Colon (tissue), 2 donors: ENCODE results near the gene PRKAB2.
"Not testable (repeated sequence)": the region's sequence is repeated elsewhere in the genome, so short reads cannot be mapped to it uniquely, and the experiment has no call there.

Experiments
- FAIRE-seq: peaks from 2 replicates; lab custom pipeline; 2012; peaks lifted over from hg19 to GRCh38; lab: Jason Lieb, UNC
- donor health status: control.
- donor health status: control.

PRKAB2 gene

GRCh38 chr1:147172168-147173016, at the start of gene PRKAB2:
PRKAB2 (minus strand) TSS chr1:147172470; CDS start chr1:147172144, 326 bp downstream.
- no peak for FAIRE-seq

DNA sequence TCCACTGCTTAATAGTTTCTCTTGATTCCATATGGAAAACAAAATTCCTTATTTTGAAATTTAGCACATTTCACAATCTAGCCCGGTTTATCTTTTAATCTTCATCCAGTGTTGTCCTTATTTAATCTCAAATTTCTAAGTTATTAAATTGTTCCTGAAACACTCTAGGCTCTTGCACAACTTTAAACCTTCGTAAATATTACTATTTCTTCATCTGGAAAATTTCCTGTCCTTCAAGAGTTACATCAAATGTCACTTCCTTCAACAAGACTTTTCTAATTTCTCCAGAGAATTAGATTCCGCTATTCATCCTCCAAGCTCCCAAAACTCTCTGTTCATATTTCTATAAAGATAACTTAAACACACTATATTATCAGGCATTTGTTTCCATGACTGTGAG, 46.3 kb upstream of the PRKAB2 start:
- no peak for FAIRE-seq

DNA sequence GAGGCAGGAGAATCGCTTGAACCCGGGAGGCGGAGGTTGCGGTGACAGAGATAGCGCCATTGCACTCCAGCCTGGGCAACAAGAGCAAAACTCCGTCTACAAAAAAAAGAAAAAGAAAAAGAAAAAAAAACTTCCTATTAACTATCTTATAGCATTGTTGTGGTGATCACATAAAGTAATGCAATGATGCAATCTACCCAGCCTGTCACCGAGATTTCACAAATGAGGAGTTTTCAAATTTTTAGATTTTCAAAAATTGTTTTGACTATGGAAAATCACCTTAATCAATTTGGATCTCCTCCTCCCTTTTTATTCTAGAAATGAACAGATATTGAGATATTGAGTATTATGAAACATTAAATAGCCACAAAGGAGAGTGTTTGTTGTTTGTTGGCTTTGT, 44.9 kb upstream of the PRKAB2 start:
- FAIRE-seq: no peak

DNA sequence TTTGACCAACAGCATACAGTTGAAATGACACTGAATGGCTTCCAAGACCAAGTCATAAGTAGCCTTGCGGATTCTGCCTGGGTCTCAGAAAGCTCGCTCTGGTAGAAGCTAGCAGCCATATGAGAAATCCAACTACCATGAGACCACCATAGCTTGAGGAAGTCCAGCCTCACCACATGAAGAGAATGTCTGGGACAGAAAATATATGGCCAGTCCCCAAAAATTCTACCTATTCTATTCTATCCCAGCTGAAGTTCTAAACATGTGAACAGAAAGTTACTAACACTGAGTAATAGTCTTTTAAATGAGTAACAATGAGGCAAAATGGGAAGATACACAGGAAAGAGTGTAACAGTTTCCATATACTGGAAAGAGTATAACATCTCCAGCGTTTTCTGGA, 43.9 kb upstream of the PRKAB2 start:
- no peak for FAIRE-seq

GRCh38 chr1:147215540-147215916, 43.3 kb upstream of the PRKAB2 start:
- FAIRE-seq: no peak

- peak; percentile 24 for FAIRE-seq
Observed at GRCh38 chr1:147214842-147215539, 42.7 kb upstream of the PRKAB2 start.

- FAIRE-seq: no peak
Observed at GRCh38 chr1:147214325-147214724, 42.1 kb upstream of the PRKAB2 start.

DNA sequence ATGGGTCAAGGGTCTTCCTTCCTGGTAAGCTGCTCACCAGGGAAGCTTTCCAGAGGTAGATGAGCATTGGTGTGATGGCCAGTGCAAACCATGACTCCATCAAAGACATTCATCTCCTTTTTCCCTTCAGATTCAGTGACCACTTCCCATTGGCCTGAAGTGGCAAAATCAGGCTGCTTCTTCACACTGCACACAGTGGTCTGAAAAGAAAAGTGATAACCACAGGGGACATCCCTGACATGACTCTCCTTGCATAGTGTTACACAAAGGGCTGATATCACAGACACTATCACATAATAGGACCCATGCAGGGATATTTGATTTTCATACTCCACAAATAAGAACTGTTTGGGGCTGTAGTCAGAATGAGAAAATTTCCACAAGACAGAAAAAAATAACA, 41.0 kb upstream of the PRKAB2 start:
- FAIRE-seq: no peak

GRCh38 chr1:147211577-147211976, 39.3 kb upstream of the PRKAB2 start:
- FAIRE-seq: no peak

DNA sequence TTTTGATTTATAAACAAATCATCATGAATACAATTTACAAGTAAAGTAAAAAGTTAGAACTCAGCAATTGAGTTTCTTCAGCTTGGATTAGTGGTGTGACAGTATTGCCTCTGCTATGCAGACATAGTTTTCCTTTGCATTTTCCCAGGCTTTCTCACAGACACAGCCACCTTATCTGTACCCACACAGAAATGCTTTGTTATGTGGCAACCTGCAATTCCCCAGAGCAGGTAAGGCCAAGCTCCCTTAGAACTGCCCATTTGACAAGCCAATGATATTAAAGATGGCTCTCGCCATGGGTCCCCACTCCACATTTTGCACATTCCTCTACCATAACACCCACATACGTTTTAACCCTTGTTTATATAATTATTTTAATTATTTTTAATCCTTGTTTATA, 38.7 kb upstream of the PRKAB2 start:
- no peak for FAIRE-seq

DNA sequence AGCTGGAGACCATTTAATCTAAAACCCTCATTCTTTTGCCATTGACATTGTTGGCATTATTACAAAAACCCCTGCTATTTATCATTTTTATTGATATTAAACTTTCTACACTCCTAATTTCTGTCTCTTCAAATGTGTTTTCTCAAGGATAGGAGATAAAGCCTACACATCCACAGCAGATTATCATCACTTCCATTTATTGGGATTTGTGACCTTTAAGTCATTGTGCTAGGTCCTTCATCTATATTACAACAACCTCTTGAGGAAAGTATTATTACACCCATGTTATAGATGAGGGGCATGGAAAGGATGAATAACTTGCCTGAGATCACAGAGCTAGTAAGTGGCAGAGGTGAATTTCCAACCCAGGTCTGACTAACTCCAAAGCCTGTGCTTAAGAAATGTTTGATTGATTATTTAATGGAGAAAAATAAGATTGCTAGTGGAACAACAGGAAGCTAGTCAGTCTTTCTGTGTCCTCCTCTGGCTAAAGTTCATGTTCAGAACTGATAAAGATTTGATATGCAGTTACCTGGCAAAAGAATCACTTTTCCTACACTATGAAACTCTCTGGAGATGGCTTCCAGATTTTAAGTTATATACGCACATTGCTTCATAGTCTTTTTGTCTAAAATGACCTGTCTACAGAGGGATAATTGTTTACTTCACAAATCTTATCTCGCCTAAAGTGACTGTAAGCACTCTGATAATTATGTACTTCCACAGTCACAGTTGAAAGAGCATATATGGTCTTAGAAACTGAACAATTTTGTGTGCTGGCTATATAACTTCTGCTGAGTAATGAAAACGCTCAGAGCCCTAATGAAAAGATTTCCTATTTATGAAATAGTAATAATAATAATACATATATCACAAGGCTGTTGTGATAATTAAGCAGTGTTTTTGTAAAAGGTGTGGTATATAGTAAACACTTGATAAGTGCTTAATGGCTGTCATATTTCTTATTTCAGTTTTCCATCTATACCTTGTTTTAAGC, 37.9 kb upstream of the PRKAB2 start:
- FAIRE-seq: no peak

- no peak for FAIRE-seq
Observed at GRCh38 chr1:147208619-147209018, 36.3 kb upstream of the PRKAB2 start.

GRCh38 chr1:147207192-147207591, 34.9 kb upstream of the PRKAB2 start:
- no peak for FAIRE-seq

GRCh38 chr1:147204080-147204479, 31.8 kb upstream of the PRKAB2 start:
- no peak for FAIRE-seq

GRCh38 chr1:147202576-147202975, 30.3 kb upstream of the PRKAB2 start:
- FAIRE-seq: no peak

- FAIRE-seq: no peak
Observed at GRCh38 chr1:147201786-147202185, 29.5 kb upstream of the PRKAB2 start.

GRCh38 chr1:147201276-147201675, 29.0 kb upstream of the PRKAB2 start:
- no peak for FAIRE-seq

GRCh38 chr1:147197324-147197723, 25.1 kb upstream of the PRKAB2 start:
- FAIRE-seq: not testable (repeated sequence)

DNA sequence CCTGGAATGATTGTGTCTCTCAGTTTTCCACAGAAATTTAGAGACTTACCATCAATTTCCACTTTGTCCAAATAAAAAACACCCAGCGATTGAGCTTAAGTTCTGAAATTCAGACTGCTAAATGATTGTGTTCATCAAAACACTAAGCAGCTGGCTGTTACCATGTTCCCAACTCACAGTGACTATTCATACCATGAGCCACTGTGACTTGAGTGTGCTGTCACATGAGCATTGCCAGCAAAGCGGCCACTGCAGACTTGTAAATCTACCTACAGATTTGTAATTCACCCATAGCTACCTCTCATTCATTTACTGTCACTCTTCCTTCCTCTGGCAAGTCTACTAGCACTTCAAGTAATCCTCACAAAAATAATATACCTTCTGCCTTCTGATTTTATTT, 17.2 kb upstream of the PRKAB2 start:
- no peak for FAIRE-seq

GRCh38 chr1:147185432-147185831, 13.2 kb upstream of the PRKAB2 start:
- FAIRE-seq: no peak

- FAIRE-seq: no peak
Observed at GRCh38 chr1:147177611-147178380, 5.5 kb upstream of the PRKAB2 start.
